Measurements from ENCODE around the gene PRKX. TPM values are rescaled to one million over a fixed set of nuclear protein-coding genes. Genes with fewer than 3 reads are reported as not detected.

The PRKX gene
- total RNA-seq (2022) (35.3 and 35.6 TPM in 2 replicates), Bru-seq, nascent RNA (percentile 63 among the genes with signal in this experiment), BruChase-seq, experiment 1, labeled RNA remaining after a 6-hour chase (percentile 73 among the genes with signal in this experiment), BruChase-seq, experiment 2, labeled RNA remaining after a 2-hour chase (percentile 62 among the genes with signal in this experiment)
- long read RNA-seq, full-length matches to known transcripts: 25 of 54 reads
- long read RNA-seq, partial matches to known transcripts: 0 of 54 reads
- long read RNA-seq, other reads (novel, unspliced or antisense): 29 of 54 reads

GRCh38 chrX:3713225-3713936, at the start of gene PRKX:
Gene PRKX, minus strand, starts transcription at chrX:3713649. Its CDS starts 396 bp downstream, at chrX:3713253.
- ChIA-PET CTCF (no interaction called here), POLR2A (interaction anchor here (1.1 kb wide), 1 partner anchor 18 kb away, joined by 4 read pairs; no protein-coding TSS in a partner anchor)
- intact Hi-C loops (cut with micrococcal nuclease): loop anchor here (5.0 kb wide), 1 partner anchor 61 kb away; no protein-coding TSS in a partner anchor
- peak; percentile 64 for DNase-seq (ENCODE audit: unreplicated experiment)
- TF ChIP-seq CTCF (IDR thresholded peaks at IDR 0.05; ENCODE audit: unreplicated experiment): no peak
- Mint-ChIP-seq H3K36me3 (ENCODE audit: insufficient read depth, unreplicated experiment) (peaks cover 9% of the 10 kb centered on the region), H3K4me1 (ENCODE audit: insufficient read depth, unreplicated experiment) (peaks cover 16% of the 10 kb centered on the region), H3K9me3 (ENCODE audit: unreplicated experiment) (no peaks in the 10 kb centered on the region), H3K27ac (ENCODE audit: low read depth, unreplicated experiment) (peak within 1 kb of the TSS; percentile 58), H3K4me3 (ENCODE audit: unreplicated experiment) (peak within 1 kb of the TSS; percentile 78), H3K27me3 (ENCODE audit: insufficient read depth, unreplicated experiment) (no peaks in the 10 kb centered on the region)
- no TSS peak for BruUV-seq (replicated peaks)

DNA sequence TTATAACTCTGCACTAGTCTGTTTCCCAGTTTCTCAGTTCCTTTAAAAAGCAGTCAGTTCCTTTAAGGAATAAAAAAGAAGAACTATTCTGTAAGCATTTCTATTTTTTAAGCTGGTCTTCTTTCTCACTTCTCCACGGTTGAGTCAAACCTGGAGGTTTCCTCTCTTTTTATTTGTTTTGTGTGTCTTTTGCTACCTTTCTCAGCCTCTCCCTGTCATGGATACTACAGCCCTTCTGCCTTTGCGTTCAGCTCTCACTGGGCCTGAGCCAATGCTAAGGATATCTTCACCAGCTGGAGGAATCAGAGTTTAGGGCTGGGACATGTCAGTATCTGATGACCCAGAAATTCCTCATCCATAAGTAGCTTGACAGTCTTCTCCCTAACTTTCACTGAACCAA, 49.7 kb upstream of the PRKX start:
- no TSS peak for BruUV-seq (replicated peaks)

GRCh38 chrX:3757510-3758025, 44.1 kb upstream of the PRKX start:
- intact Hi-C loops (cut with micrococcal nuclease): no loop called here
- Mint-ChIP-seq H3K9me3 (ENCODE audit: unreplicated experiment) (no peaks in the 10 kb centered on the region), H3K27me3 (ENCODE audit: insufficient read depth, unreplicated experiment) (no peaks in the 10 kb centered on the region), H3K4me3 (ENCODE audit: unreplicated experiment) (no peak overlapping the region), H3K4me1 (ENCODE audit: insufficient read depth, unreplicated experiment) (no peaks in the 10 kb centered on the region), H3K27ac (ENCODE audit: low read depth, unreplicated experiment) (no peak overlapping the region), H3K36me3 (ENCODE audit: insufficient read depth, unreplicated experiment) (no peaks in the 10 kb centered on the region)
- BruUV-seq (replicated peaks): no TSS peak
- CTCF ChIA-PET: no interaction called here
- TF ChIP-seq CTCF (IDR thresholded peaks at IDR 0.05; ENCODE audit: unreplicated experiment): no peak
- DNase-seq (ENCODE audit: unreplicated experiment): no peak
- POLR2A ChIA-PET: interaction anchor here (0.7 kb wide), 1 partner anchor 9 kb away, joined by 4 read pairs; no protein-coding TSS in a partner anchor

More for the DNA sequence above, 49.7 kb upstream of the PRKX start:
- Mint-ChIP-seq H3K27me3 (ENCODE audit: insufficient read depth, unreplicated experiment) (peaks cover 18% of the 10 kb centered on the region), H3K4me3 (ENCODE audit: unreplicated experiment) (no peak overlapping the region), H3K27ac (ENCODE audit: low read depth, unreplicated experiment) (no peak overlapping the region), H3K36me3 (ENCODE audit: insufficient read depth, unreplicated experiment) (no peaks in the 10 kb centered on the region), H3K9me3 (ENCODE audit: unreplicated experiment) (peaks cover 10% of the 10 kb centered on the region), H3K4me1 (ENCODE audit: insufficient read depth, unreplicated experiment) (no peaks in the 10 kb centered on the region)
- ChIA-PET POLR2A (no interaction called here), CTCF (interaction anchor here (0.6 to 0.8 kb wide), 2 partner anchors 10 to 722 kb away, joined by 3 to 4 read pairs; partner anchors contain the start of gene ARSF)
- no peak for DNase-seq (ENCODE audit: unreplicated experiment)
- no peak for TF ChIP-seq CTCF (IDR thresholded peaks at IDR 0.05; ENCODE audit: unreplicated experiment)
- intact Hi-C loops (cut with micrococcal nuclease): no loop called here

GRCh38 chrX:3748052-3748559, 34.7 kb upstream of the PRKX start:
- DNase-seq (ENCODE audit: unreplicated experiment): no peak
- POLR2A ChIA-PET: interaction anchor here (0.9 kb wide), 1 partner anchor 9 kb away, joined by 4 read pairs; no protein-coding TSS in a partner anchor

More at GRCh38 chrX:3748052-3748559, 34.7 kb upstream of the PRKX start:
- intact Hi-C loops (cut with micrococcal nuclease): no loop called here
- H3K36me3 Mint-ChIP-seq (ENCODE audit: insufficient read depth, unreplicated experiment): no peaks in the 10 kb centered on the region
- peaks cover 6% of the 10 kb centered on the region for H3K9me3 Mint-ChIP-seq (ENCODE audit: unreplicated experiment)
- no peak overlapping the region for H3K27ac Mint-ChIP-seq (ENCODE audit: low read depth, unreplicated experiment)
- peaks cover 35% of the 10 kb centered on the region for H3K27me3 Mint-ChIP-seq (ENCODE audit: insufficient read depth, unreplicated experiment)
- H3K4me1 Mint-ChIP-seq (ENCODE audit: insufficient read depth, unreplicated experiment): no peaks in the 10 kb centered on the region
- CTCF ChIA-PET: interaction anchor here (0.7 to 1.0 kb wide), 2 partner anchors 21 to 31 kb away, joined by 3 read pairs; no protein-coding TSS in a partner anchor
- H3K4me3 Mint-ChIP-seq (ENCODE audit: unreplicated experiment): no peak overlapping the region
- no TSS peak for BruUV-seq (replicated peaks)
- TF ChIP-seq CTCF (IDR thresholded peaks at IDR 0.05; ENCODE audit: unreplicated experiment): no peak

Data from MCF 10A (cell line).